HG03095 (cell line): ENCODE data around the gene PEX16.
A peak's percentile ranks its signal among the peaks of the same experiment; 100 is the strongest.

Experiments
- ATAC-seq: cut with Tn5 transposase; IDR thresholded peaks from one replicate; pipeline ENCODE4 v1.9.1; 2021; ENCODE audit warnings: moderate library complexity; ENCODE audit not compliant: unreplicated experiment

The PEX16 gene

DNA sequence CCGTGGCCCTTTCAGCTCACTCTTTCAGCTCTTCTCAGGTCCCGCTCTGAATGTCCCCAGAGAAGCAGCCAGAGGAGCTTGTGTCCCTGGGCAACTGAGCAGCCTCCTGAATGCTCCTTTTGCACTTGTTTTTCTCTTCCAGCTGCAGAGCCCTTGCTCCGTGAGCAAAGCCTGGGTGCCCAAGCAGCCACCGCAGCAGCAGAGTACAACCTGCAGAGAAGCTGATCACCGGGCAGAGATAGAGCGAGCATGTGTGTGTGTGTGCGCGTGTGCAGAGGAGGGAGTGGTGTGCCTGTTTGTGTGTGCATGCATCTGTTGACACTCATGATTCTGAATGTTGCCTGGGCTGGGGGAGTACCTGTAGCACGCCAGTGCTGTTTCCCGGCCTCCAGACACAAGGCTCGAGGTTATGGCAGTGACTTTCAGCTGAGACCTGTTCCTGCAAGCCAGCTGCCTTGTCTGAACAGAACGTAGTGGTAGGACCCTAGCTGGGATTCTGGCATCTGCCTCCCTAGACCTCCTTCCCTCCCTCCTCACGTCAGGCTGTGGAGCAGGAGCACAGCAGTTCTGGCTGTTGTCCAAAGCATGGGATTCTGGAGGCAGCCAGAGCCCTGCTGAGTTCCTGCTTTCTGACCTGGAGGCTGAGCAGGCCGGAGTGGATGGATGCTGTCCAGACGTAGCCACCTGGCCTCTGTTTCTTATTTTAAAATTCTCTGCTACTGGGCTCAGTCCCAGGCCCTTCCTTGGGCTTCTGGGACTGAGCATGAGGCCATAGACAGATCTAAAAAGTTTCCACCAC is 36.7 kb downstream of the PEX16 start:
- ATAC-seq: no peak

DNA sequence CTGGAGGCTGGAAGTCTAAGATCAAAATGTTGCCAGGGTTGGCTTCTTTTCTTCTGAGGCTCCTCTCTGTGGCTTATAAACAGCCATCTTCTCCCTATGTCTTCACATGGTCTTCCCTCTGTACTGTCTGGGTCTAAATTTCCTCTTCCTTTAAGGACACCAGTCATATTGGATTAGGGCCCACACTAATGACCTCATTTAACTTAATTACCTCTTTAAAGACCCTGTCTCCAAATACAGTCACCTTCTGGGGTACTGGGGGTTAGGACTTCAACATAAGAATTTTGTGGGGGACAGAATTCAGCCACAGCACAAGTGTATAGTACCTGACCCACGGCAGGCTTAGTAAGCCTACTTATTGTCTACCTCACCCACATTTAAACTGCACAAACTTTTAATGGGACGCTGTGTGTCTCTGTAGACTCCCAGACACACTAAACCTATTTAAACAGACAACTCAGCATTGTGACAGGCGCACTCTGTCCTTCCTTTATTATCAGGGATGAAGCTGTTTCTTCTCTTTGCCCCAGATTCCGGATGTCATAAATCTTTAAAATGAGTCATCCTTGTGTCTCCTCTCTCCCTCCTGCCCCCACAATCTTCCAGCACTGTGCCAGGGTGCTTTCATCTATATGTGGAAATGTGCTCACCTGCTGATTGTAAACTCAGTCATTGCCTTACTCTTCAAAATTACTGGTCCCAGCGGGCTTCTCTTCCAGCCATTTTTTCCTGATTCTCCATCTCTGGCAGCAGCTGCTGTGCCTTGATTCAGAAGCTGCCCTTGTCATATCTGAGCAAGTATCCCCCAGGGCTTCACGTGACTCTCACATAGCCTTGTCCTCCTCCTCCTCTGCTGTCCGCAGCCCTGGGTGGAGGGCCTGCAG is 37.6 kb downstream of the PEX16 start:
- ATAC-seq: no peak

DNA sequence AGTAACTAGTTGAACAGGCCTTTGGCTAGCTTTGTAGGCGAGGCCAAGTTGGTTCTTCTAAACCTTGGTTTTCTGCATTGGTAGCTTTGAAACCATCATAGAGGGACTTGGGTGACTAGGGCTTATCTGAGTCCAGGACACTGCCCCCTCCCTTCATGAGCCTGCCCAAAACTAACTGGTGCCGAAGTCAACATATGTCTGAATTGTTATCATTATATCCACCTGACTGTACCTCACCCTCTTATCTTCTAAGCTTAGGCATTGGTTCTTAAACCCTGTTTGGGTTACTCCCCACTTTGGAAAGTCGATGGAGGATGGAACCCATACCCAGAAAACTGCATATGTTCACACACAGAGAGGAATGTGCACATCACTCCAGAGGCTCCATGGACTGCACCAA is 39.8 kb downstream of the PEX16 start:
- ATAC-seq: no peak

- no peak for ATAC-seq
These were observed 40.5 kb downstream of the PEX16 start for GRCh38 chr11:45877221-45877620.

DNA sequence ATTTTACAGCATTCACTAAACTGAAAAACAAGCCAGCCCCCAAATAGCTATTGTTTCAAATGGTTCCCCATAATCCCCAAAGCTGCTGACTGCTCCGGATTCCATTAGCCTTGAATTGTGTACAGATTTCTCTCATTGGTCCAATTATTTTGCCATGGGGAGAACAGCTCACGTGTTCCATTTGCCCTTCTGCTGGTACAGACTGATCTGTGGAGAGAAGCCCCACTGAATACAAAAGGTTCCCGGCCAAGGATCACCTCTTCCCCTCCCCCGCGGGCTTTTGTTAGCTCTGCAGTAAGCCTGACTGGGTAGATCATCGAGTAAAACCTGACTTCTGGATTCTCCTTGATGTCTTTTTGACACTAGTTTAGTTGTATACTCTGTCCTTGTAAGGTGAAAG is 41.3 kb downstream of the PEX16 start:
- ATAC-seq: no peak

- ATAC-seq: peak; percentile 57
These were observed 44.9 kb downstream of the PEX16 start for GRCh38 chr11:45872651-45873356.

GRCh38 chr11:45871638-45872037 is 46.0 kb downstream of the PEX16 start:
- no peak for ATAC-seq

GRCh38 chr11:45870706-45871105 is 47.0 kb downstream of the PEX16 start:
- ATAC-seq: no peak

DNA sequence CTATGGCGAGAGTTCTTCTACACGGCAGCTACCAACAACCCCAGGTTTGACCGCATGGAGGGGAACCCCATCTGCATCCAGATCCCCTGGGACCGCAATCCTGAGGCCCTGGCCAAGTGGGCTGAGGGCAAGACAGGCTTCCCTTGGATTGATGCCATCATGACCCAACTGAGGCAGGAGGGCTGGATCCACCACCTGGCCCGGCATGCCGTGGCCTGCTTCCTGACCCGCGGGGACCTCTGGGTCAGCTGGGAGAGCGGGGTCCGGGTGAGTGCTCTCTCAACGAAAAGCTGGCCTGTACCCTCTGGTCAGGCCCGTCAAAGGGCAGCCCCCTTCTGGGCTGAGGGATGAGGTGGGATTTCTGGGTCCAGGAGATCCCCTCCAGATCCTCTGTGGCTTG is 48.1 kb downstream of the PEX16 start:
- ATAC-seq: no peak

DNA sequence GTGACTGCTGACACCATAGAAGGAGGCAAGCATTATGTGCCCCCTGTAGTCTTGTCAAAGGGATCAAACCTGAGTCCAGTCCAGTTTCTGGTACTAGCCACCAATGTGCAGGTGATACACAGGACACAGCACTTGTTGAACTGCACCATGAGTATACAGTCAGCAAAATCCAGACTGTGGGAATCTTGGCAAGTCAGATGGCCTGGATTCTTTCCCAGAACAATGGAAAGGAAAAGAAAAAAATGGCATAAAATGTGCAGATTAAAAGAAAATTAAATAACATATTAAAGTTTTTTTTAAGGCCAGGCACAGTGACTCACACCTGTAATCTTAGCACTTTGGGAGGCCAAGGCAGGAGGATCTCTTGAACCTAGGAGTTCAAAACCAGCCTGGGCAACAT is 53.6 kb downstream of the PEX16 start:
- no peak for ATAC-seq

- ATAC-seq: no peak
These were observed 56.7 kb downstream of the PEX16 start for GRCh38 chr11:45860764-45861510.

- no peak for ATAC-seq
These were observed 57.3 kb downstream of the PEX16 start for GRCh38 chr11:45860348-45860747.
